Measurements from ENCODE around the gene GTF2F2.

Gene GTF2F2

DNA sequence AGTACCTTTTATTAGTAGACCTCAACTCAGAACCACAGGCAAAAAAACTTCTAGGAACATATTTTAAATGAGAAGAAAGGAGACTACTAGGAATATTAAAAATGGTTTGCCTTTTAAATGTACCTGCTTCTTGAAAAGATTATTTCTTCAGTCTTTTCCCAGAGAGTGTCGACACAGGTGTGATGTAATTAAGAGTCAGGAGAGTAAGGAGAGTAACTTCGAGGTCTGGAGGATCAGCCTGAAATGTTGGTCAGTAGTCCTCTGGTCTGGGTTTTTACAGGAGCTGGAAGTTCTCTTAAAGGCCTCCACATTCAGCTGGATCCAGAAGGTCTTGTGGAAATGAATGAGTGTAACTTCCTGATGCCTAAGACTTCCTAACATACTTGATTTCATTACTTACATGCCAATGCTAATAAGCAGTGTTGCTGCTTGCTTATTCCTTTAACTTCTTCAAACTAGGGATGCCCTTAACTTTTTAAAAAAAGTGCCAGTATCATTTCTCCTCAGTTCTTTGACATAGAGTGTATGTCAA is 80.5 kb downstream of the GTF2F2 start, which contains the start of gene KCTD4:
TSS of gene KCTD4 (minus strand) at position 345 of the 532 bp plus-strand sequence. CDS start 6,478 bp downstream, outside the sequence.
- no peak for TF ChIP-seq CTCF (IDR thresholded peaks at IDR 0.05; ENCODE audit: low read depth, low read length, missing control alignments)
- no peak within 1 kb of the TSS for H3K4me3 ChIP-seq (ENCODE audit: low read depth, low read length)
- DNase-seq (ENCODE audit: low read depth) = no peak

GRCh38 chr13:45205124-45205523 is 84.8 kb downstream of the GTF2F2 start:
- no peak for TF ChIP-seq CTCF (IDR thresholded peaks at IDR 0.05; ENCODE audit: low read depth, low read length, missing control alignments)
- DNase-seq (ENCODE audit: low read depth) = no peak
- no peak overlapping the region for H3K4me3 ChIP-seq (ENCODE audit: low read depth, low read length)

- peak; percentile 16 for DNase-seq (ENCODE audit: low read depth)
- no peak for TF ChIP-seq CTCF (IDR thresholded peaks at IDR 0.05; ENCODE audit: low read depth, low read length, missing control alignments)
- H3K4me3 ChIP-seq (ENCODE audit: low read depth, low read length) = no peak overlapping the region
Observed at GRCh38 chr13:45206340-45206739, 86.0 kb downstream of the GTF2F2 start.

DNA sequence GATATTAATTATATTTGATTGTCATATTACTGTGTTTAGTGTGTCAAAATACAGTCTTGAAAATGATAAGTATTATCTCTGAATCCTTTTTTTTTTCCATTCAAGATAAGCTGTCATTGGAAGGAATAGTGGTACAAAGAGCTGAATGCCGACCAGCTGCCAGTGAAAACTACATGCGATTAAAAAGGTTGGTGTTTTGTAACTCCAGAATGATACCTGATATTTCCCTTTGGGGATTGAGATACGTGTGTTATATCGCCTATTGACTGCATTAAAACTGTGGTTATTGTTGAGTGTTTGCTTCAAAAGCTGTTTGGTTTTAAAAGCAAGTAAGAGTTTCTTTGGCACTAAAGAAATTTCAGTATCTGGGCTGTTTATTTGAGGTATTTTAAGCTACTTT is 87.0 kb downstream of the GTF2F2 start:
- no peak for TF ChIP-seq CTCF (IDR thresholded peaks at IDR 0.05; ENCODE audit: low read depth, low read length, missing control alignments)
- no peak for DNase-seq (ENCODE audit: low read depth)

DNA sequence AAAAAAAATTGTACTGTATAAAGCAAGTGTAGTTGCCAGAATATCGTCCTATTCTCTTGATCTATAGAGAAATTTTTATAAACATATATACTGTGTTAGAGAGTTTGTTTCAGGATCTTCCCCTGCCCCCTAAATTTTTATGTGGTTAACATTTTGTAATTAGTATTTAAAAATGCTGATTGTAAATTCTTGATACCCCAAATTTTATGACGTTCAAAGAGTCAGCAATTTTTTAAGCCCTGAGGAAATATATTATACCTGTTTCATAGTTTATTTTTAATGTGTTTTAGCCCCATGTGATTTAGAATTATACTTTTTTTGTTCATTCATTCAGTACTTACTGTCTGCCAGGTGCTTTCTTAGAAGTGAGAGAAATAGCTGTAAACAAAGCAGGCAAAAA is 87.8 kb downstream of the GTF2F2 start:
- TF ChIP-seq CTCF (IDR thresholded peaks at IDR 0.05; ENCODE audit: low read depth, low read length, missing control alignments) = no peak
- no peak for DNase-seq (ENCODE audit: low read depth)
- no peak overlapping the region for H3K4me3 ChIP-seq (ENCODE audit: low read depth, low read length)

More for the DNA sequence above, 87.0 kb downstream of the GTF2F2 start:
- no peak overlapping the region for H3K4me3 ChIP-seq (ENCODE audit: low read depth, low read length)

GRCh38 chr13:45209229-45209628 is 88.9 kb downstream of the GTF2F2 start:
- no peak for DNase-seq (ENCODE audit: low read depth)
- TF ChIP-seq CTCF (IDR thresholded peaks at IDR 0.05; ENCODE audit: low read depth, low read length, missing control alignments) = no peak
- H3K4me3 ChIP-seq (ENCODE audit: low read depth, low read length) = no peak overlapping the region

DNA sequence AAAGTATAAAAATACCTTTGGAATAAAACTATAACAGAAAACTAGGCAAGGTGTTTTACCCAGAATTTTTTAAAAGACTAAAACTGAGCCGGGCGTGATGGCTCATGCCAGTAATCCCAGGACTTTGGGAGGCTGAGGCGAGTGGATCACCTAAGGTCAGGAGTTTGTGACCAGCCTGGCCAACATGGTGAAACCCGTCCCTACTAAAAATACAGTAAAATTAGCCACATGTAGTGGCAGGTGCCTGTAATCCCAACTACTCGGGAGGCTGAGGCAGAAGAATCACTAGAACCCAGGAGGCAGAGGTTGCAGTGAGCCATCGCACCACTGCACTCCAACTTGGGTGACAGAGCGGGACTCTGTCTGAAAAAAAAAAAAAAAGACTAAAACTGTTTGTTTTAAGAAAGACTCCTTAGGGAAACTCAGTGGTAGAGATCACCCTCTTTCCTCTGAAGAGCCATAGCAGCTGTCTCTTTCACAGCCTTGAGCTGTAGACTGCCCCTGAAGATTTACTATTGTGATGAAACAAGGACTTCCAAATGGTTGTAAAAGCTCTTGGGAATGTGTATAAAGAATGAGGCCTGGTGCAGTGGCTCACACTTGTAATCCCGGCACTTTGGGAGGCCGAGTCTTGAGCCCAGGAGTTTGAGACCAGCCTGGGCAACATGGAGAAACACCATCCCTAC is 95.2 kb downstream of the GTF2F2 start:
- H3K4me3 ChIP-seq (ENCODE audit: low read depth, low read length) = no peak overlapping the region
- no peak for DNase-seq (ENCODE audit: low read depth)
- TF ChIP-seq CTCF (IDR thresholded peaks at IDR 0.05; ENCODE audit: low read depth, low read length, missing control alignments) = no peak

All from GM12864 (cell line).